ENCODE measurements around the gene FAM83D.
"Not testable (repeated sequence)": the region's sequence is repeated elsewhere in the genome, so short reads cannot be mapped to it uniquely, and the experiment has no call there.

Gene FAM83D

DNA sequence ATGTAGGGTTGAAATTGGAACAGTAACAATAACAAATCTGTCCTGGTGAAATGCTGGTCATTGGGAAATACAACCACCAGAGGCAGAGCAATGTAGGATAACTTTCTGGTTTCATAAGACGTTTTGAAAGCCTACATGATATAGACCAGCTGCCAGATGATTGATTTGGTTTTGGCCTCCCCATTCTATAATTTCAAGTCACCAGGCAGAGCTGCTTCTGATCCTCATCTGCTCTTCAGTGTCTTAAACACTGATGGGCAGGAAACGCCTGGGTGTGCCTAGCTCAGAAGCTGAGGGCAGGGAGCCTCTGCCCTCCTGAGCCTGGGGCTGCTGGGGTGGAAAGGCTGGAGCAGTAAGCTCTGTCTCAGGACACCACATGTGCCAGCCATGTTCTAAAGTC, 60.4 kb downstream of the FAM83D start:
- Mint-ChIP-seq H3K9me3 (no peaks in the 10 kb centered on the region), H3K36me3 (ENCODE audit: insufficient read depth) (peaks cover 21% of the 10 kb centered on the region), H3K4me1 (peaks cover 7% of the 10 kb centered on the region), H3K4me3 (no peak overlapping the region), H3K27me3 (no peaks in the 10 kb centered on the region), H3K27ac (ENCODE audit: low read depth) (no peak overlapping the region)
- no peak for ATAC-seq (replicated peaks; ENCODE audit: extremely low read depth, poor library complexity, severe bottlenecking)
- DNase-seq (ENCODE audit: low spot score in 2 of 2) = no peak

DNA sequence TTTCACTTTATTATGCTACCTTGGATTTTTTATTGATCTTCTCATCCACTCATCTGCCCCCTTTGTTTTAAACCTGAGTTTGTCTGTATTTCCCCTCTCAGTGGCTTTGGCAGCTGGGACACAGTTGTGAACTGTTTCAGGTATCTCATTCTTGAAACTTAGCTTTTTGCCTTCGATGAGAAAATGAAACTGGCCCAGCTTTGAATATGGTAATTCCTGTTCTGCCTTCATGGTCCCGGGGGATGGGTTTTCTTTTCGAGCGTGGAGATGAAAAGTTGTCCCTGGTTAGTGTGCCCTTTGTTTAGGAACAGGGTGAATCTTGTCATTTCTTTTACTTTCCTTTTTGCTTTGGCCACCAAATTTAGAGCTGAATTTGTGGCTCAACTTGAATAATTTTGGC, 61.6 kb downstream of the FAM83D start:
- Mint-ChIP-seq H3K9me3 (no peaks in the 10 kb centered on the region), H3K36me3 (ENCODE audit: insufficient read depth) (peaks cover 21% of the 10 kb centered on the region), H3K27me3 (no peaks in the 10 kb centered on the region), H3K4me1 (peaks cover 7% of the 10 kb centered on the region), H3K4me3 (no peak overlapping the region), H3K27ac (ENCODE audit: low read depth) (no peak overlapping the region)
- ATAC-seq (replicated peaks; ENCODE audit: extremely low read depth, poor library complexity, severe bottlenecking) (no peak), DNase-seq (ENCODE audit: low spot score in 2 of 2) (no peak)

DNA sequence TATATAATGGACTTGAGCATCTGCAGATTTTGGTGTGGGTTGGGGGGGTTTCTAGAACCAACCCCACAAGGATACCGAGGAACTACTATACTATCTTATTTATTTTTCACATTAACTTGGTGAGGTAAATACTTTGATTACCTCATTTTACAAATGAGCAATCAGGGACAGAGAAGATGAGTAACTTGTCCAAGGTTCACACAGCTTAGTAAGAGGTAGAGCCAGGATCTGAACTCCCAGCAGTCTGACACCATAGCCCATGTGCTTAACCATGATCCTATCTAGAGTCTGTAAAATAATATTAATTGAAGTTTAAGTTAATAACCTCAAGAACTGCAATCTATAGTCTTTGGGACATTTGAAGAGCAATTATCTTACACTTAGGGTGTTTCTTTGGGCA, 64.5 kb downstream of the FAM83D start:
- Mint-ChIP-seq H3K36me3 (ENCODE audit: insufficient read depth) (peaks cover 21% of the 10 kb centered on the region), H3K4me1 (peaks cover 7% of the 10 kb centered on the region), H3K27ac (ENCODE audit: low read depth) (no peak overlapping the region), H3K9me3 (no peaks in the 10 kb centered on the region), H3K4me3 (no peak overlapping the region), H3K27me3 (no peaks in the 10 kb centered on the region)
- DNase-seq (ENCODE audit: low spot score in 2 of 2) (no peak), ATAC-seq (replicated peaks; ENCODE audit: extremely low read depth, poor library complexity, severe bottlenecking) (no peak)

DNA sequence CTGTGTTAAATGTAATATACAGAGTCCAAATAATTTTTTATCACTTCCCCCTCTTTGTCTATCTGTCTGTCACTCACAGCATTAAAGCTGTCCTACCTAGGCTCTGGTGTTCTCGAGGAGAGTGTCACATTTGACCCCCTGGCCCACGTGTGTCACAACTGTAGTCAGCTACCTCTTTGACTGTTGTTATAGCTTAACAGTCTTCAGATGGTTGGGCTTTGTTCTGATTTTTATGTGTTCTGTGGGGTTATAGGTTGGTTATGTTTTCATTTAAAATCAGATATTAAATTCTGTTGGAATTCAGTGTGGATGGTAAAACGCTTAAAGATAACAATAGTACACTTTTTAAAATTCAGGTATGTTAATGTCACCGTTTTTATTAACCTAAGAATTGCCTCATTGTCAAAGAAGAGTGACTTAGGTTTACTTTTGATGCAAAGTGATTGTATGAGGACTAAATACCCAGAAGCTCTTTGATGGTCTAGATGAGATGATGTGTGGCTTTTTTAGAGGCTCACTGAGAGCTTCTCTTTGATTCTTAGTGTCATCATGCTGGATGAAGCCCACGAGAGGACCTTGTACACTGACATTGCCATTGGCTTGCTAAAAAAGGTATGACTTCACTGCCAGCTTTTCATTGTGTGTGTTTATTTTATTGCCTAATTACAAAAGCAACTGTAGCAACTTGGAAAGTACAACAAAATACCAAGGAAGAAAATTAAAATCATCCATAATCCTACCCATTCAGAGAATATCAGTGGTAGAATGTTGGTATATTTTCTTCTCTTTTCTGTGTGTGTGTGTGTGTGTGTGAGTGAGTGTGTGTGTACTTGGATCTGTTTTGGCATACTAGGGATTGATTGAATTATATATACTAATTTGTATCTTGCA, 65.8 kb downstream of the FAM83D start:
- Mint-ChIP-seq H3K27ac (ENCODE audit: low read depth) (no peak overlapping the region), H3K9me3 (no peaks in the 10 kb centered on the region), H3K36me3 (ENCODE audit: insufficient read depth) (peaks cover 26% of the 10 kb centered on the region), H3K4me1 (peaks cover 7% of the 10 kb centered on the region), H3K4me3 (no peak overlapping the region), H3K27me3 (no peaks in the 10 kb centered on the region)
- DNase-seq (ENCODE audit: low spot score in 2 of 2) = no peak
- ATAC-seq (replicated peaks; ENCODE audit: extremely low read depth, poor library complexity, severe bottlenecking) = no peak

DNA sequence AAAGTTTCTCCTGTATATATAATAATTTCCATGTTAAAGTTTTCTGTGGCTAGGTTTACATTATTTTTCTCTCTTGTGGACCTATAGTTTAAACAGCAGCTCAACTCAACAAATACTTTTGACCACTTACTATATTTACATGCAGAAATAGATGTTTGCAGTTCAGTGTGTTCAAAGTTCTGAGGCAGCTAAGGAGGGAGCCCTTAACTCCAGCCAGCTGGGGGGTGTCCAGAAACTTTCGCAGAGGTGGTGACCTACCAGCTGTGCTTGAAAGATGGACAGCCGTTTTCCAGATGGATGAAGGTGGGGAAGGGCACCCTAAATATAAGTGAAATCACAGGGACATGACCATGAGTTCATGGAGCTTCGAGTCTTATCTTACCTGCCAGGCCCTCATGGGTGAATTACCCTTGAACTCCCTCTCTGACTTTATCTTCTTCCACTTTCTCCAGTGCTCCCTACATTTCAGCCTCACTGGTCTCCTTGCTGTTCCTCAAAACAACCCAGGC, 69.4 kb downstream of the FAM83D start:
- H3K4me3 Mint-ChIP-seq = no peak overlapping the region
- H3K36me3 Mint-ChIP-seq (ENCODE audit: insufficient read depth) = peaks cover 10% of the 10 kb centered on the region
- no peaks in the 10 kb centered on the region for H3K27me3 Mint-ChIP-seq
- H3K4me1 Mint-ChIP-seq = peaks cover 17% of the 10 kb centered on the region
- DNase-seq (ENCODE audit: low spot score in 2 of 2) (no peak), ATAC-seq (replicated peaks; ENCODE audit: extremely low read depth, poor library complexity, severe bottlenecking) (no peak)
- no peak overlapping the region for H3K27ac Mint-ChIP-seq (ENCODE audit: low read depth)
- H3K9me3 Mint-ChIP-seq = no peaks in the 10 kb centered on the region

DNA sequence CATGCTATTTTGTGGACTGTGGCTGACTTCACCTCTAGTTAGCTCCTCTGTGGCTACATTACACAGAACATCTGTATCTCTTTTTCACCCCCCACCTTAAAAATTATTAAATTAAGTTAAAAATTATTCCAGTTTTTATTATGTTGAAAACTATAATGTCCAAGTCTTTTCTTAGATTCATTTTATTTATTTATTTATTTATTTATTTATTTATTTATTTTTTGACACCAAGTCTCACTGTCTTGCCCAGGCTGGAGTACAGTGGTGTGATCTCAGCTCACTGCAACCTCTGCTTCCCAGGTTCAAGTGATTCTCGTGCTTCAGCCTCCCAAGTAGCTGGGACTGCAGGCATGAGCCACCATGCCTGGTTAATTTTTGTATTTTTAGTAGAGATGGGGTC, 70.6 kb downstream of the FAM83D start:
- peaks cover 13% of the 10 kb centered on the region for H3K36me3 Mint-ChIP-seq (ENCODE audit: insufficient read depth)
- not testable (repeated sequence) for DNase-seq (ENCODE audit: low spot score in 2 of 2)

DNA sequence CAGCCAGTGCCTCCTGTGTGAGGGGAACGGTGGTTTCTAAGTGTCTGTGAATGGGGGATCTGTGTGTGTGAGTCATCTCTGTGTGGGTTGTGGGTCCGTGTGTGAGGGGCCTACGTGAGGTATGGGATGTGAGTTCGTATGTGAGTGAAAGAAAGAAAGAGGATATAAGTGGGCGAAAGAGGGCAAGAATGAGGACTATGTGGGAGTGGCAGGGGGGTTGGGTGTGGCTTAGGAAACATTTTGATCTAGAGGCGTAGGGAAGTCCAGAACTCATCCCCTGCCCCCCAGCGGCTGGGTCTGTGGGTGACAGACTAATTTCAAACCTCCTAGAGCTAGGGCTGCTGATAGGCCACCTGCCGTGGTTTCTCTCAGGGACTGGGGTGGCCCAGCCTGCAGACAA, 71.4 kb downstream of the FAM83D start:
- no peak for DNase-seq (ENCODE audit: low spot score in 2 of 2)
- peak; percentile 58 for ATAC-seq (replicated peaks; ENCODE audit: extremely low read depth, poor library complexity, severe bottlenecking)
- Mint-ChIP-seq H3K4me3 (no peak overlapping the region), H3K36me3 (ENCODE audit: insufficient read depth) (peaks cover 13% of the 10 kb centered on the region), H3K27ac (ENCODE audit: low read depth) (peak overlapping the region; percentile 7), H3K4me1 (peaks cover 17% of the 10 kb centered on the region), H3K27me3 (no peaks in the 10 kb centered on the region), H3K9me3 (no peaks in the 10 kb centered on the region)

More for the DNA sequence above, 70.6 kb downstream of the FAM83D start:
- not testable (repeated sequence) for H3K27me3 Mint-ChIP-seq; ATAC-seq (replicated peaks; ENCODE audit: extremely low read depth, poor library complexity, severe bottlenecking); H3K27ac Mint-ChIP-seq (ENCODE audit: low read depth); H3K9me3 Mint-ChIP-seq; H3K4me3 Mint-ChIP-seq
- H3K4me1 Mint-ChIP-seq = peaks cover 17% of the 10 kb centered on the region

DNA sequence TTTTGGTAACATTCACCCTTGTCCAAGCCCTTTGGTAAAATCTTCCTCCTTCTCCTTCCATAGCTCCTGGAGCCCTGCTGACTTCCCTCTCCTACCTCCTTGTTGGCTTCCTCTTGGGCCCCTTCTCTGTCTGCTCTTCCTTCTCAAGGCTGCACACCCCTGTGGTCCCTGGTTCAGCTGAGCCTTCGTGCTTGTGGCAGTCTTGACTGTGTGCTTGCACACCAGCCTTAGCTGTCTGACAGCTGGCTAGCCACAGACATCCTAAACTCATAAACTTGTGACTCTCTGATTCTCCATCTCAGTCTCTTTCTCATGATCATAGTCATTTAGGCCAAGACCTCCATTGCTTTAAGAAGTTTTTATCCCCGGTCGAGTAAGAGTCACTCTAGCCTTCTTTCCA, 73.0 kb downstream of the FAM83D start:
- Mint-ChIP-seq H3K4me3 (no peak overlapping the region), H3K4me1 (peaks cover 17% of the 10 kb centered on the region), H3K36me3 (ENCODE audit: insufficient read depth) (peaks cover 15% of the 10 kb centered on the region), H3K27me3 (no peaks in the 10 kb centered on the region), H3K9me3 (no peaks in the 10 kb centered on the region), H3K27ac (ENCODE audit: low read depth) (peak overlapping the region; percentile 56)
- DNase-seq (ENCODE audit: low spot score in 2 of 2) (no peak), ATAC-seq (replicated peaks; ENCODE audit: extremely low read depth, poor library complexity, severe bottlenecking) (no peak)

DNA sequence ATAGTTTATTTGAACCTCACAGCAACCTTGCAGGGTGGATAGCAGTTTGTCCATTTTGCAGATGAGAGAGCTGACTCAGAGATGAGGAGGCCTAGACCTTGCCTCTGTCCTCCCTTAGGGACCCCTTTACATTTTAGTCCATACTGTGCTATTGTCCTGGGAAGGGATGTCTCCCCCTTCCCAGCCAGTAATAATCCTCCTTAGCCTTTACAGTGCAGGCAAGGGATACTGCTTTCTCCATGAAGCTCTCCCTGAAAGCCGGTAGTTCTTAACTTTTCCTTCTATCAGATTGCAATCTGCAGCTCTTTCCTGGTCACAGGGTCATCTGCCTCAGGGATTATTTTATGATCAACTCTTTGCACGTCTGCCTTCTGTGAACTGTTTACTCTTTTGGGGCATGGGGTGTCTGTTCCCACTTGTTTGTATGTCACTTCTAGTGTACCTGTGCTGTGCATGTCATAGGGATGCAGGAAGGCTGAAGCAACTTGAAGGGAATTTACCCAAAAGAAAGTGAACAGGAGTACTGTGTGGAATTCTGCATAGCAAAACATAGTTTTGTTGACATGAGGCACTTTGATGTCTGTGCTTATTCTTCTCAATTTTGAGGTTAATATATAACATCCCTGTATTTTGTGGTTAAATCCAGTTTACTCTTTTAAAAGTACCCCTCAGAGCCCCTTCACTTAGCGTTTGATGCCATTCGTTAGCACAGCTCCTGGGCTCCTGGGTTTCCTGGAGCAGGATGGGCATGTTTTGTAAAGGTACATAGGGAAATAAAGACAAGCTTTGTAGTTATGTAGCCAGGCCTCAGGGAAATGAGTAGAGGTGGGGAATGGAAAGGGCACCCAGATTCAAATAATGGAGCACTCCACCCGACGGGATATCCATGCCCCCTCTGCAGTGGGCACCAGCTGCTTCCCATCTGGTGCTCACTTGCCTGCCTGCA, 74.0 kb downstream of the FAM83D start:
- no peak for DNase-seq (ENCODE audit: low spot score in 2 of 2)
- peaks cover 17% of the 10 kb centered on the region for H3K4me1 Mint-ChIP-seq
- H3K4me3 Mint-ChIP-seq = no peak overlapping the region
- no peak overlapping the region for H3K27ac Mint-ChIP-seq (ENCODE audit: low read depth)
- no peaks in the 10 kb centered on the region for H3K27me3 Mint-ChIP-seq
- peaks cover 19% of the 10 kb centered on the region for H3K36me3 Mint-ChIP-seq (ENCODE audit: insufficient read depth)
- ATAC-seq (replicated peaks; ENCODE audit: extremely low read depth, poor library complexity, severe bottlenecking) = no peak
- no peaks in the 10 kb centered on the region for H3K9me3 Mint-ChIP-seq
